Cerebellar cortex (tissue), 1 donor: ENCODE data around the gene PTH2R.
"Not testable (repeated sequence)": the region's sequence is repeated elsewhere in the genome, so short reads cannot be mapped to it uniquely, and the experiment has no call there.

ENCODE experiments used
- DNase-seq: peaks from one replicate; pipeline ENCODE4 v3.0.0-alpha.2; 2015; ENCODE audit warnings: low spot score

The PTH2R gene

DNA sequence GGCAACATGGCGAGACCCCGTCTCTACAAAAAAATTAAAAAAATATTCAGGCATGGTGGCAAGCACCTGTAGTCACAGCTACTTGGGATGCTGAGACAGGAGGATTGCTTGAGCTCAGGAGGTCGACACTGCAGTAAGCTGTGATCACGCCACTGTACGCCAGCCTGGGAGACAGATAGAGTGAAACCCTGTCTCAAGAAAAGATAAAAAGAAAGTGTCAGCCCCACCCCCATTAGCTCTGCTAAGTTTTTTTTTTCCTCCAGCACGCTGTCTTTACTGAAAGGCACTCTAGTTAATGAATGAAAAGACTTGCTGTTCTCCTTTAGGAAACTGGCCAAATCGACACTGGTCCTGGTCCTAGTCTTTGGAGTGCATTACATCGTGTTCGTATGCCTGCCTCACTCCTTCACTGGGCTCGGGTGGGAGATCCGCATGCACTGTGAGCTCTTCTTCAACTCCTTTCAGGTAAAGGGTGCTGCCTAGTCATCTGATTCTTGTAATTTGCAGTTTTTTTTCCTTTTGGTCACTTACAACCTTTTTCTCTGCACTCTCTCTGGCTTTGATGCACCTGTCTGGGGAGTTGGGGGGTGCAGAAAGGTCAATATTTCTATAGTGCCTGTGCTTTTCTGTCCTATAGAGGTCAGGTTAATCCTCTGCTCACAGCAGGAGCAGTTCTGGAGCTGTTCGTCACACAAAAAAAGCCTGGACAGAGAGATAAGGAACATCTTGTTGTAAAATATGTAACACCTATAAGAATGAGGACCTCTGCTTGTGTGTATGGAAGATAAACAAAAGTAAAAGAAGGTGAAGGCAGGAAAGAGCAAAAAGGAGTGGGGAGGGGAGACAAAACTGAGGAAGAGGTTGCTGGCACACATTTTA, 82.3 kb downstream of the PTH2R start:
- DNase-seq: no peak

DNA sequence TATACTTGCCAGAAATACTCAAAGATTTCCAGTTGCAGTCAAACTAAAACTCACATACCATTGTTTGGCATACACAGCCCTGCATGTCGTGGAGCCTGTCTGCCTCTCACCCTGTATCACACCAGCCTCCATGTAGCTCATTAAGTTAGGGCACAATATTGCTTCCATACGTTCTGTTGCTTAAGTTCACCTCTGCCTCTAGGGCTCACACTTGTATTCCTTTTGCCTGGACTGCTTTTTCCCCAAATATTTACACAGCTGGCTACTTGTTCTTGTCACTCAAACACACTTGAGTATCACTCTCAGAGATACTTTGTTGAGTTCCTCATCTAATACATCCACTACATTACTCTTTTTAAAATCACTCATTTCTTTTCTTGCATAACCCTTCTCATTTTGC, 83.1 kb downstream of the PTH2R start:
- no peak for DNase-seq

DNA sequence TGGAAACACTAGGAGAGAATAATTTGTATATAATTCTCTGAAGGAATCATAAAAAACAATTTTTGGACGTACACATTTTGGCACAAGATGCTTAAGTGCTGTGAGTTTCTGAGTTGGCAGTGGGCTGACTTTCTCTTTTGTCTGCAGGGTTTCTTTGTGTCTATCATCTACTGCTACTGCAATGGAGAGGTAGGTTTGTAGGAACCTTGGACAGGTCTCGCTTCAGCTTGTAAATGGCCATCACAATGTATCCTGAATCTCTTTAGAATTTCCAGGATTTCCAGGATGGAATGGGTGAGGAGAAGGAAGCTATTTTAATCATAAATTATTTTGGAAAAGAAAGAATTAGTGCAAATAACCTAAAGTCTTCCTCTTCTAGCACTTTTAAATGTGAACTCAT, 83.9 kb downstream of the PTH2R start:
- DNase-seq: no peak

DNA sequence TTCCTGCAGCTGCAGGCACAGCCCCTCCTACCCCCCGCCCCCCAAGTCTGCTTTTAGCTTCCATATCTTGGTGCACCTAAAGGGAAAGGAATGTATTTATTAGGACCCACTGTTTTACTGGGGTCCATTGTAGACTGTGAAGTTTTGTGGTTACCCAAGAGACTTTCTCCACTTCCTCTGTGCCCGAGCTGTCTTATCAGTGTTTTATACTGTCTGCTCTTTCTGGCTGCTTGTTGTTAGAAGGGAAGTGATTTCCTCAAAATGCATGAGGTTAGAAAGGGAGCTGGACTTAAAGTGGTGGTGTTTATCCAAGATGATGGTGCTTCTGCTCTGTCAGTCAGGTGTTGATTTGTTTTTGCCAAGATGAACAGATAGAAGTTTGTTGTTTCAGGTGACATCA, 85.0 kb downstream of the PTH2R start:
- no peak for DNase-seq

DNA sequence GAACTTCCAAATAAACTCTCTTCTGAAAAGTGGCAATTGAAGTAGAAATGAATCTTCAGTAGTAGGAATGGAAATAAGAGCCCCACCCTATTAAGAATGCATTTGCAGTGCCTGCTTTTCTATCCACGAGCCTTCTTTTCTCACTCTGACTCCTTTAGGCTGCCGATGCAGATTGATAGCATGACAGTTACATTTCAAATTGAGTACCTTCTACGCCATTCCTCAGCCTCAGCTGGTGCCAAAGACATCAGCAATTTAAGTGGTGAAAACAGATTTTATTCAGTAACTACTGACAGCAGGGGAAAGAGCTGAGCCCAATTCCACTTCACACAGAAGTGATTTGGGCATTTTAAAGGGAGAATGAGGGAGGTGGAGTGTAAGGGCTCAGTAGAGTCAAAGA, 85.5 kb downstream of the PTH2R start:
- no peak for DNase-seq

- DNase-seq: no peak
Measured at GRCh38 chr2:208493186-208493585, 86.6 kb downstream of the PTH2R start.

DNA sequence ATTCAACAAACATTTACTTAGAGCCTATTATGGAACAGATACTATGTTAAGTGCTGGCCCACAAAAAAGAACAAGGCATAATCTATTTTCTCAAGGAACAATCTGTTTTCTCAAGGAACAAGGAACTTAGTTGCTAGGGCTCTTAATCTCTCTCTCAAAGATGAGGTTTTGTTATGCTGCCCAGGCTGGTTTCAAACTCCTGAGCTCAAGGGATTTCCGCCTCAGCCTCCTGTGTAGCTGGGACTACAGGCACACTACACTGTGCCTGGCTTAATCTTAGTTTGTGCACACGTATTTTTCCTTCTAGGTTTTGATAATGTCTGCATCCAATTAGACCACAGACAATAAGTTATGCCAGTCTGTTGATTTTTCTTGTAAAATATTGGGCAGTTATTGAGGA, 89.5 kb downstream of the PTH2R start:
- no peak for DNase-seq

DNA sequence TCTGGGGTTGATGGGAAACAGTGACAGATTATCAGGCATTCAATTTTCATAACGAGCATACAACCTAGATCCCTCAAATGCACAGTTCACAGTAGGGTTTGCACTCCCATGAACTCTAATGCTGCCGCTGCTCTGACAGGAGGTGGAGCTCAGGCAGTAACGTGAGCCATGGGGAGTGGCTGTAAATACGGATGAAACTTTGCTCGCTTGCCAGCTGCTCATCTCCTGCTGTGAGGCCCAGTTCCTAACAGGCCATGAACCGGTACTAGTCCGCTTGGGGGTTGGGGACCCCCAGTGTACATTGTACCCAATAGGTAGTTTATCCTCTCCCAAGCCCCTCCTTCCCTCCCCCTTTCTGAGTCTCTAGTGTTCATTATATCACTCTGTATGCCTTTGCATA, 94.6 kb downstream of the PTH2R start:
- no peak for DNase-seq

DNA sequence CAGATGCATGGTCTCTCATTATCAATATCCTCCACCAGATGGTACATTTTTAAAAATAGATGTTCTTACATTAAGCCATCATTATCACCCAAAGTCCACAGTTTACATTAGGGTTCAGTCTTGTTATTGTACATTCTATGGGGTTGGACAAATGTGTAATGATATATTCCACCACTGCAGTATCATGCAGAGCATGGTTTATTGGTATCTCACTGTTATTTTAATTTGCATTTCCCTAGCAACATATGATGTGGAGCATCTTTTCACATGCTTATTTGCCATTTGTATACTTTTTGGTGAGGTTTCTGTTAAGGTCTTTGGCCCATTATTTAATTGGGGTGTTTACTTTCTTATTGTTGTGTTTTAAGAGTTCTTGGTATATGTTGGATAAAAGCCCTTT, 95.7 kb downstream of the PTH2R start:
- DNase-seq: no peak

- DNase-seq: not testable (repeated sequence)
Measured at GRCh38 chr2:208505365-208505764, 98.8 kb downstream of the PTH2R start.

DNA sequence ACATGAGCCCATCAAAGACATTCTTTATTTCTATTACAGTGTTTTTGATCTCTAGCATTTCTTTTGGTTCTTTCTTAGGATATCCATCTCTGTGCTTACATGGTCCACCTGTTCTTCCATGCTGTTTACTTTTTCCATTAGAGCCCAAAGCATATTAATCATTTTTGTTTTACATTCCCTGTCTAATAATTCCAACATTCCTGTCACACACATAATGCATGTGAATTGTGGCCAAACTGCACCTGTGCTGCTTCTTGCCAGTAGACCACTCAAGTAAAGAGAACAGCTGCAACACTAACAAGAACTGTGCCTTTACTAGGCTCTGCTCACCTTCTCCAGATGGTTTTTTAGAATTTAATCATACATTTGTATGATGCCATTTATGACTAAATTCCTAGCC, 103.0 kb downstream of the PTH2R start:
- no peak for DNase-seq

DNA sequence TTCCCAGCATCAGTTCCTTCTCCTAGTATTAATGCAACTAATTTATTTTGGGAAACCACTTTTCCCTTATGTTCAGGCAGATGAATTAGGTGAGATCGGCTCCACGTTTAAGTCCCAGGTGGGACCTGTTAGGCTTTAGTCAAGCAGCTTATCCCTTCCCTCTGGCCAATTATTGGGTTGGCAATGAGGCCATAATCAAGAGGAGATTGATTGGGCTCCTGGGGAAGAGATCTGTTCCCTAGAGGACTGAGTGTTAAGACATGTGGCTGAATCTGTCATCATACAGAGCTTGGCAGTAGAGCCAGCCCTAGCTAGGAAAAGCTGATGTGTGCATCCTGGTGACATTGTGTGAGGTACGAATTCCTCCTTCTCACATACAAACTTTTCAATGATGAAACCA, 104.4 kb downstream of the PTH2R start:
- no peak for DNase-seq

GRCh38 chr2:208511573-208511972, 105.0 kb downstream of the PTH2R start:
- DNase-seq: no peak

DNA sequence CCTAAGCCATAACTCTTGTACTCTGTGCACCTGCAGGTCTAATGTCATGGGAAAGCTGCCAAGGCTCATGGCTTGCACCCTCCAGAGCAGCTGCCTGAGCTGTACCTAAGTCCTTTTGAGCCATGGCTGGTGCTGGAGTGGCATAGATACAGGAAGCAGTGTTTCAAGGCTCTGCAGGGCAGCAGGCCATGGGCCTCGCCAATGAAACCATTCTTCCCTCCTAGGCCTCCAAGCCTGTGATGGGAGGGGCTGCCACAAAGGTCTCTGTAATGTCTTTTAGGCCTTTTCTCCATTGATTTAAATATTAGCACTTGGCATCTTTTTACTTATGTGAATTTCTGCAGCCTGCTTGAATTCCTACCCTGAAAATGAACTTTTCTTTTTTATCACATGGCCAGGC, 108.5 kb downstream of the PTH2R start:
- DNase-seq: no peak

GRCh38 chr2:208523069-208523468, 116.5 kb downstream of the PTH2R start:
- not testable (repeated sequence) for DNase-seq

- DNase-seq: not testable (repeated sequence)
Measured at GRCh38 chr2:208525165-208525564, 118.6 kb downstream of the PTH2R start.

GRCh38 chr2:208529796-208530195, 123.2 kb downstream of the PTH2R start:
- no peak for DNase-seq

DNA sequence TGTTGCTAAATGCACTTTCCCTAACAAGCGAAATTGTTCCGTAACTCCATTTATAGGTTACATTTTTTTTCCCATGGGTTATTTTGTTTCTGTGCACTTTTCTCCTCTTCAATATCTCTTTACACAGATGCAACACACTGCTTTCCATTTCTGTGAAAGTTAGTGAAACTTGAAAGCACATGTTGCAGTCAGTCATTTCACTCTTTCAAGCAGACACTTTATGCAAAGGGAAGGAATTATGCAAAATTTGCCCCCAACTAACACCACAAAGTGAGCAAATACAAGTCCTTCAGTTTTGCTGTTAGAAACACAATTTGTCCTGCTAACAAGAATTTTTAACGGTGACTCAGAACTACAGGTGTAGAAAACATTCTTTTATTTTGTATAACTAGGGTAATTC, 124.8 kb downstream of the PTH2R start:
- no peak for DNase-seq

GRCh38 chr2:208535578-208535977, 129.0 kb downstream of the PTH2R start:
- not testable (repeated sequence) for DNase-seq

- DNase-seq: no peak
Measured at GRCh38 chr2:208541461-208541988, 134.9 kb downstream of the PTH2R start.

GRCh38 chr2:208541989-208542464, 135.4 kb downstream of the PTH2R start:
- no peak for DNase-seq

- no peak for DNase-seq
Measured at GRCh38 chr2:208542465-208543041, 136.0 kb downstream of the PTH2R start.
